Loucy (cell line): ENCODE results near the gene CLSTN2.

Experiments used
- H2AFZ ChIP-seq: fragments of 200-600 bp; sonication (generic); 2 replicates; pipeline ENCODE4 v1.6.0; 2016; ENCODE audit warnings: antibody characterized with exemption, mild to moderate bottlenecking, low read length, moderate library complexity
- H3F3A ChIP-seq: fragments of 200-600 bp; 2 replicates; pipeline ENCODE4 v1.6.0; 2016; ENCODE audit warnings: antibody characterized with exemption, low read depth, mild to moderate bottlenecking
- H3K27me3 ChIP-seq: fragments of 200-600 bp; sonication (generic); 2 replicates; pipeline ENCODE4 v1.6.1; 2014; ENCODE audit warnings: low read length, mild to moderate bottlenecking; ENCODE audit not compliant: insufficient read depth, poor library complexity, severe bottlenecking
- H3K36me3 ChIP-seq: fragments of 200-600 bp; sonication (generic); 2 replicates; pipeline ENCODE4 v1.6.1; 2016; ENCODE audit warnings: low read length; ENCODE audit not compliant: insufficient read depth
- H3K4me1 ChIP-seq: fragments of 200-600 bp; sonication (generic); 2 replicates; pipeline ENCODE4 v1.5.1; 2014; ENCODE audit warnings: low read length, mild to moderate bottlenecking; ENCODE audit not compliant: insufficient read depth, poor library complexity, severe bottlenecking
- H3K4me2 ChIP-seq: fragments of 200-600 bp; sonication (generic); 2 replicates; pipeline ENCODE4 v1.6.0; 2014; ENCODE audit warnings: antibody characterized with exemption, low read length, low read depth, mild to moderate bottlenecking; ENCODE audit not compliant: poor library complexity, severe bottlenecking
- H3K4me3 ChIP-seq: fragments of 200-600 bp; sonication (generic); 2 replicates; pipeline ENCODE4 v1.5.1; 2014; ENCODE audit warnings: low read length, mild to moderate bottlenecking, mixed read lengths; ENCODE audit not compliant: poor library complexity, severe bottlenecking
- H3K79me2 ChIP-seq: fragments of 200-600 bp; sonication (generic); 2 replicates; pipeline ENCODE4 v1.6.1; 2014; ENCODE audit warnings: low read length; ENCODE audit not compliant: insufficient read depth
- H3K9ac ChIP-seq: fragments of 200-600 bp; sonication (generic); 2 replicates; pipeline ENCODE4 v1.6.0; 2014; ENCODE audit warnings: mild to moderate bottlenecking, low read depth, low read length, moderate library complexity; ENCODE audit not compliant: poor library complexity, severe bottlenecking
- H3K9me2 ChIP-seq: fragments of 200-600 bp; sonication (generic); replicated peaks from 2 replicates; pipeline ENCODE4 v1.6.1; 2016; ENCODE audit warnings: low read depth, low read length, mixed read lengths
- H3K9me3 ChIP-seq: fragments of 200-600 bp; sonication (generic); 2 replicates; pipeline ENCODE4 v1.6.1; 2014; ENCODE audit warnings: mild to moderate bottlenecking, antibody characterized with exemption, low read length, low read depth; ENCODE audit not compliant: insufficient read depth
- H4K20me1 ChIP-seq: fragments of 200-600 bp; sonication (generic); 2 replicates; pipeline ENCODE4 v1.6.0; 2014; ENCODE audit warnings: antibody characterized with exemption, low read length, mild to moderate bottlenecking; ENCODE audit not compliant: insufficient read depth, poor library complexity, severe bottlenecking
- CTCF ChIP-seq: fragments of 200-600 bp; sonication (generic); conservative IDR thresholded peaks from 2 replicates; pipeline ENCODE4 v1.5.1; 2014; ENCODE audit warnings: mild to moderate bottlenecking, antibody characterized with exemption, low read length
- EZH2phosphoT487 ChIP-seq: fragments of 200-600 bp; IDR thresholded peaks from 2 replicates; pipeline ENCODE4 v1.6.1; 2018; ENCODE audit warnings: antibody characterized with exemption, mild to moderate bottlenecking, moderate library complexity, borderline replicate concordance

The CLSTN2 gene

GRCh38 chr3:140384876-140385275, 449.9 kb downstream of the CLSTN2 start:
- H3K9me2 ChIP-seq, result no peaks in the 10 kb centered on the region
- no peaks in the 10 kb centered on the region for H3K4me1 ChIP-seq
- H3K4me2 ChIP-seq, result no peak overlapping the region
- H2AFZ ChIP-seq, result no peak overlapping the region
- H4K20me1 ChIP-seq, result no peaks in the 10 kb centered on the region
- no peaks in the 10 kb centered on the region for H3K79me2 ChIP-seq
- no peaks in the 10 kb centered on the region; the same call in 1 of the 2 replicates for H3K9me3 ChIP-seq
- H3K36me3 ChIP-seq, result no peaks in the 10 kb centered on the region
- H3F3A ChIP-seq, result no peaks in the 10 kb centered on the region
- no peak overlapping the region for H3K4me3 ChIP-seq
- TF ChIP-seq CTCF (no peak), EZH2phosphoT487 (no peak)
- H3K9ac ChIP-seq, result no peak overlapping the region
- no peaks in the 10 kb centered on the region for H3K27me3 ChIP-seq

- no peak overlapping the region for H2AFZ ChIP-seq
- no peak overlapping the region for H3K9ac ChIP-seq
- no peaks in the 10 kb centered on the region for H3K27me3 ChIP-seq
- H3K79me2 ChIP-seq, result no peaks in the 10 kb centered on the region
- H3K36me3 ChIP-seq, result no peaks in the 10 kb centered on the region
- H3K4me1 ChIP-seq, result no peaks in the 10 kb centered on the region
- no peak for TF ChIP-seq EZH2phosphoT487
- TF ChIP-seq CTCF, result no peak
- H3F3A ChIP-seq, result no peaks in the 10 kb centered on the region
- no peaks in the 10 kb centered on the region for H3K9me2 ChIP-seq
- H3K4me2 ChIP-seq, result no peak overlapping the region
- no peaks in the 10 kb centered on the region for H3K9me3 ChIP-seq
- H3K4me3 ChIP-seq, result no peak overlapping the region
- H4K20me1 ChIP-seq, result no peaks in the 10 kb centered on the region
Observed at GRCh38 chr3:140386357-140387100, 451.5 kb downstream of the CLSTN2 start.

GRCh38 chr3:140387244-140387643, 452.3 kb downstream of the CLSTN2 start:
- Histone ChIP-seq H3K4me3 (no peak overlapping the region), H3K79me2 (no peaks in the 10 kb centered on the region), H4K20me1 (no peaks in the 10 kb centered on the region)

More at GRCh38 chr3:140387244-140387643, 452.3 kb downstream of the CLSTN2 start:
- no peaks in the 10 kb centered on the region for H3F3A ChIP-seq
- no peaks in the 10 kb centered on the region for H3K36me3 ChIP-seq
- TF ChIP-seq CTCF (no peak), EZH2phosphoT487 (no peak)
- H3K9me3 ChIP-seq, result no peaks in the 10 kb centered on the region
- no peak overlapping the region for H2AFZ ChIP-seq
- H3K9ac ChIP-seq, result no peak overlapping the region
- H3K9me2 ChIP-seq, result no peaks in the 10 kb centered on the region
- H3K4me2 ChIP-seq, result no peak overlapping the region
- H3K27me3 ChIP-seq, result no peaks in the 10 kb centered on the region
- H3K4me1 ChIP-seq, result no peaks in the 10 kb centered on the region
